Measurements from ENCODE around the gene DNAJC30.

DNA sequence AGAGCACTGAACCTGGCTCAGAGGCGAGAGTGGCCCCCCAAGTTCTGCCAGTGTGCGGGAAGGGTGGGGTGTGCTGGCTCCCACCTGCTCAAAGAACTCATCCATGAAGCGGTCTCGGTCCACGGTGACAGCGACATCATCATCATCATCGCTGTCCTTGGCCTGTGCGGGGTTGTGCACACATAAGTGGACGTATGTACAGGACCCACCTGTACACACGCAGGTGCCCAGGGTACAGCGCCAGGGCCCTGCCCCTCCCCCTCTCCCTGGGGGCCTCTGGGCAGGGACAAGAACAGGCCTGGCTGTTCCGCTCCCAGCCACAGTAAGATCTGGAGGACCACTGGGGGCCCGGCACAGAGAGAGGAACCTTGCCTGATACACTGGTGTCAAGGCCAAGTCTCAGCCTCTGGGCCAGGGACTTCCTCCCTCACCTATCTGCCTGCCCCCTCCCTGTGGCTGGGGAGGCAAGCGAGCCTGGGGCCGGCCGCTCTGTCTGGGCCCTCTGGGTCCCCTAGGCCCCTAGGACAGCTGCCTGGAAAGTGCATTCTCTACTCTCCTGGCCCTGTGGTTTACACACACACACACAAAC lies 25.8 kb upstream of the DNAJC30 start:
- TF ChIP-seq EP300 (IDR thresholded peaks at IDR 0.05) (no peak), POLR2AphosphoS5 (IDR thresholded peaks at IDR 0.05) (no peak), POLR2A (IDR thresholded peaks at IDR 0.05) (no peak)
- TF ChIP-seq, protein P1, sequence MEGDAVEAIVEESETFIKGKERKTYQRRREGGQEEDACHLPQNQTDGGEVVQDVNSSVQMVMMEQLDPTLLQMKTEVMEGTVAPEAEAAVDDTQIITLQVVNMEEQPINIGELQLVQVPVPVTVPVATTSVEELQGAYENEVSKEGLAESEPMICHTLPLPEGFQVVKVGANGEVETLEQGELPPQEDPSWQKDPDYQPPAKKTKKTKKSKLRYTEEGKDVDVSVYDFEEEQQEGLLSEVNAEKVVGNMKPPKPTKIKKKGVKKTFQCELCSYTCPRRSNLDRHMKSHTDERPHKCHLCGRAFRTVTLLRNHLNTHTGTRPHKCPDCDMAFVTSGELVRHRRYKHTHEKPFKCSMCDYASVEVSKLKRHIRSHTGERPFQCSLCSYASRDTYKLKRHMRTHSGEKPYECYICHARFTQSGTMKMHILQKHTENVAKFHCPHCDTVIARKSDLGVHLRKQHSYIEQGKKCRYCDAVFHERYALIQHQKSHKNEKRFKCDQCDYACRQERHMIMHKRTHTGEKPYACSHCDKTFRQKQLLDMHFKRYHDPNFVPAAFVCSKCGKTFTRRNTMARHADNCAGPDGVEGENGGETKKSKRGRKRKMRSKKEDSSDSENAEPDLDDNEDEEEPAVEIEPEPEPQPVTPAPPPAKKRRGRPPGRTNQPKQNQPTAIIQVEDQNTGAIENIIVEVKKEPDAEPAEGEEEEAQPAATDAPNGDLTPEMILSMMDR (IDR thresholded peaks at IDR 0.05): no peak
